ENCODE measurements around the gene GPR161.

GPR161 gene

DNA sequence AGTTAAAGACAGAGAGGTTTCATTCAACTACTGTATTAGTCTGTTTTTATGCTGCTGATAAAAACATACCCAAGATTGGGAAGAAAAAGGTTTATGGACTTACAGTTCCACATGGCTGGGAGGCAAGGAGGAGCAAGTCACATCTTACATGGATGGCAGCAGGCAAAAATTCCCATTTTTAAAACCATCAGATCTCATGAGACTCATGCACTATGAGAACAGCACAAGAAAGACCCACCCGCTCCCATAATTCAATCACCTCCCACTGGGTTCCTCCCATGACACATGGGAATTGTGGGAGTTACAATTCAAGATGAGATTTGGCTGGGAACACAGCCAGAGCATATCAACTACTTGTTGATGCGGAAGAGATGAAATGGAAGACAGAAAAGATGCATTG, 9.2 kb downstream of the GPR161 start:
- no peak for TF ChIP-seq CTCF (IDR thresholded peaks at IDR 0.05; ENCODE audit: low read depth, low read length)
- TF ChIP-seq POLR2A (IDR thresholded peaks at IDR 0.05; ENCODE audit: extremely low read depth, insufficient read length), result no peak
- TF ChIP-seq, protein P1, sequence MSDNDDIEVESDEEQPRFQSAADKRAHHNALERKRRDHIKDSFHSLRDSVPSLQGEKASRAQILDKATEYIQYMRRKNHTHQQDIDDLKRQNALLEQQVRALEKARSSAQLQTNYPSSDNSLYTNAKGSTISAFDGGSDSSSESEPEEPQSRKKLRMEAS (IDR thresholded peaks at IDR 0.05; ENCODE audit: low read depth, low read length), result no peak
- no peak for TF ChIP-seq MYC (IDR thresholded peaks at IDR 0.05; ENCODE audit: low read depth, low read length)
- H3K4me3 ChIP-seq (ENCODE audit: low read depth, low read length), result no peak overlapping the region
- DNase-seq (ENCODE audit: low read depth), result no peak

- TF ChIP-seq CTCF (IDR thresholded peaks at IDR 0.05; ENCODE audit: low read depth, low read length) (no peak), POLR2A (IDR thresholded peaks at IDR 0.05; ENCODE audit: extremely low read depth, insufficient read length) (no peak), MYC (IDR thresholded peaks at IDR 0.05; ENCODE audit: low read depth, low read length) (no peak)
- TF ChIP-seq, protein P1 (IDR thresholded peaks at IDR 0.05; ENCODE audit: low read depth, low read length), result no peak
- H3K4me3 ChIP-seq (ENCODE audit: low read depth, low read length), result no peak overlapping the region
- no peak for DNase-seq (ENCODE audit: low read depth)
Measured at GRCh38 chr1:168125051-168125450, 11.7 kb downstream of the GPR161 start.

DNA sequence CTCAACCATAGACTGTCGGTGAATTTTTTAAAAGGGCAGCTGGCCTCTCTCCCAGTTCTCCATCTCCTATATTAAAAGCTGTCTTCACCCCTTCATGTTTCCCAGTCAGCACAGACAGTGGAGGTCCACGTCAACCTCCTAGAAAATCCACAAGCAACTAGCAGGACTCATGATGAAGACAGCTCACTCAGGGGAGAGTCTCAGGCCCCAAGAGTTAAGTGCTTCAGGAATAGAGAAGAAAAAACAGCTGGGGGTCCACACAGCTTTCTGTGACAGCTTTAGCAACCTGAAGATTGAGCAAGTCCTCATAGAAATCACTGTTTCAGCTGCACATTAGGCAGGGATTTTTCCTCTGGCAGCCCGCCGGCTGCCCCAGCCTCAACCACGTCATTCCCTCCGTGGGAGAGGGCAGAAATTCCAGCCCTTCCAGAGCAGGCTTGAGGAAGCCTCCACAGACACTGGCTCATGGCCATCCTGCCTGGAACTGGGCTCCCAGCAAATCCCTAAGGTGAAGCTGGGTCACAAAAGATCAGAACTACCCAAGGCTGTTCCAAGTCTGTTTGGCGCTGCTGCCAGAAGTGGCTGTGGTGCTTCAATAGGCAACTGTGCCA, 15.2 kb downstream of the GPR161 start:
- no peak for TF ChIP-seq MYC (IDR thresholded peaks at IDR 0.05; ENCODE audit: low read depth, low read length)
- TF ChIP-seq, protein P1 (IDR thresholded peaks at IDR 0.05; ENCODE audit: low read depth, low read length), result no peak
- no peak for TF ChIP-seq CTCF (IDR thresholded peaks at IDR 0.05; ENCODE audit: low read depth, low read length)
- no peak for TF ChIP-seq POLR2A (IDR thresholded peaks at IDR 0.05; ENCODE audit: extremely low read depth, insufficient read length)
- DNase-seq (ENCODE audit: low read depth), result no peak
- H3K4me3 ChIP-seq (ENCODE audit: low read depth, low read length), result no peak overlapping the region

DNA sequence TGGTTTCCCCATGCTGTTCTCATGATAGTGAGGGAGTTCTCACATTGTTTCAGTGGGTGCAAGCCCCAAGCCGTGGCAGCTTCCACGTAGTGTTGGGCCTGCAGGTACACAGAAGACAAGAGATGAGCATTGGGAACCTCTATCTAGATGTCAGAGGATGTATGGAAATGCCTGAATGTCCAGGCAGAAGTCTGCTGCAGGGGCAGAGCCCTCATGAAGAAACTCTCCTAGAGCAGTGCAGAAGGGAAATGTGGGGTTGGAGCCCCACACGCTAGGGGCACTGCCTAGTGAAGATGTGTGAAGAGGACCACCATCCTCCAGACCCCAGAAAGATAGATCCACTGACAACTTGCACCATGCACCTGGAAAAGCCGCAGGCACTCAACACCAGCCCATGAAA, 17.0 kb downstream of the GPR161 start:
- no peak for DNase-seq (ENCODE audit: low read depth)
- TF ChIP-seq CTCF (IDR thresholded peaks at IDR 0.05; ENCODE audit: low read depth, low read length) (no peak), POLR2A (IDR thresholded peaks at IDR 0.05; ENCODE audit: extremely low read depth, insufficient read length) (no peak), MYC (IDR thresholded peaks at IDR 0.05; ENCODE audit: low read depth, low read length) (no peak)
- TF ChIP-seq, protein P1 (IDR thresholded peaks at IDR 0.05; ENCODE audit: low read depth, low read length), result no peak
- H3K4me3 ChIP-seq (ENCODE audit: low read depth, low read length), result no peak overlapping the region

- DNase-seq (ENCODE audit: low read depth), result no peak
- no peak overlapping the region for H3K4me3 ChIP-seq (ENCODE audit: low read depth, low read length)
- TF ChIP-seq, protein P1 (IDR thresholded peaks at IDR 0.05; ENCODE audit: low read depth, low read length), result no peak
- no peak for TF ChIP-seq POLR2A (IDR thresholded peaks at IDR 0.05; ENCODE audit: extremely low read depth, insufficient read length)
- TF ChIP-seq MYC (IDR thresholded peaks at IDR 0.05; ENCODE audit: low read depth, low read length), result no peak
- TF ChIP-seq CTCF (IDR thresholded peaks at IDR 0.05; ENCODE audit: low read depth, low read length), result no peak
Measured at GRCh38 chr1:168116327-168116799, 20.4 kb downstream of the GPR161 start.

All from NB4 (cell line).